ENCODE data around the gene CCDC188.
A peak's percentile ranks its signal among the peaks of the same experiment; 100 is the strongest.

CCDC188 gene

DNA sequence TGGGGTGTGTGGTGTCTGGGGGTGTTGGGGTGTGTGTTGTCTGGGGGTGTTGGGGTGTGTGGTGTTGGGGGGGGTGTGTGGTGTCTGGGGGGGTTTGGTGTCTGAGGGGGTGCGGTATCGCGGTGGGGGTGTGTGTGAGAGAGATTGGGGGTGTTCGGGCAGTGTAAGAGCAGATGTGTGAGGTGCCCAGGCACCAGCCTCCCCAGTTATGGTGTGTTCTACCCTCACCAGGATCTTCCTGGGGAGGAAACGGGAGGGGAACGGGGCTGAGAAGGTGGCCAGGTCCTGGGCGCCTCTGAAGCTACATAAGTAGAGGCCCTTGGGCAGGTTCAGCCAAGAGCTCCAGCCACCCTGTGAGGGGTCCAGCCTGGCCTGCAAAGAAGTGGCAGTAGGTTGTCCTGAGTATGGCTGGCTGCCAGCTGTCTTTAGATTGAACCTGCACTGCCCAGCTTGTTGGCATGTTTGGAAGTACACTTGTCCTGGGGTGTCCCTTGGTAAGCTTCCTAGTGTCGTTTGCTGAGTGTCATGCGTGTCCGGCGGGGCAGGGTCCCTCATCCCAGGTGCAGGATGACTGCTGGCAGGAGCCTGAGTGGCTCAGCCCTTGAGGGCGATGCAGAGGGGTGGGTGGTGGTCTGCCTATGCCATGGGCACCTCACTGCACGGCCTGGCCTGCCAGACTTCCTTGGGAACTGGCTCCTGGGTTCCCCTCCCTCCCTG, 27.3 kb downstream of the CCDC188 start:
- no peak for DNase-seq (ENCODE audit: extremely low read depth in 1 of 2, low read depth in 1 of 2)

DNA sequence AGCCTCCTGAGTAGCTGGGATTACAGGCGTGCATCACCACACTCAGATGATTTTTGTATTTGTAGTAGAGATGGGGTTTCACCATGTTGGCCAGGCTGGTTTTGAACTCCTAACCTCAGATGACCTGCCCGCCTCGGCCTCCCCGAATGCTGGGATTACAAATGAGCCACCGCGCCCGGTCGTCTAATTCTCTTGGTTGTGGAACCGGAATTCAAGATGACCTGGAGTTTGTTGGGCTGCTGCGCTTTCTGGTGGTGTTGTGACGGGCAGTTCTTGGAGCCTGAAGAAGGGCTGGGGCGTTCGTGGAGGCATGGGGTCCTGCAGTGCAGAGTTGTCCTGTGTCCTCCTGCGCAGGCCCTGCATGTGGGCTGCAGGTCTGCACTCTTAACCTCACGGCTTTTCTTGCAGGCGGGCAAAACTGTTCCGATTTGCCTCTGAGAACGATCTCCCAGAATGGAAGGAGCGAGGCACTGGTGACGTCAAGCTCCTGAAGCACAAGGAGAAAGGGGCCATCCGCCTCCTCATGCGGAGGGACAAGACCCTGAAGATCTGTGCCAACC, 28.9 kb downstream of the CCDC188 start:
- no peak for DNase-seq (ENCODE audit: extremely low read depth in 1 of 2, low read depth in 1 of 2)

DNA sequence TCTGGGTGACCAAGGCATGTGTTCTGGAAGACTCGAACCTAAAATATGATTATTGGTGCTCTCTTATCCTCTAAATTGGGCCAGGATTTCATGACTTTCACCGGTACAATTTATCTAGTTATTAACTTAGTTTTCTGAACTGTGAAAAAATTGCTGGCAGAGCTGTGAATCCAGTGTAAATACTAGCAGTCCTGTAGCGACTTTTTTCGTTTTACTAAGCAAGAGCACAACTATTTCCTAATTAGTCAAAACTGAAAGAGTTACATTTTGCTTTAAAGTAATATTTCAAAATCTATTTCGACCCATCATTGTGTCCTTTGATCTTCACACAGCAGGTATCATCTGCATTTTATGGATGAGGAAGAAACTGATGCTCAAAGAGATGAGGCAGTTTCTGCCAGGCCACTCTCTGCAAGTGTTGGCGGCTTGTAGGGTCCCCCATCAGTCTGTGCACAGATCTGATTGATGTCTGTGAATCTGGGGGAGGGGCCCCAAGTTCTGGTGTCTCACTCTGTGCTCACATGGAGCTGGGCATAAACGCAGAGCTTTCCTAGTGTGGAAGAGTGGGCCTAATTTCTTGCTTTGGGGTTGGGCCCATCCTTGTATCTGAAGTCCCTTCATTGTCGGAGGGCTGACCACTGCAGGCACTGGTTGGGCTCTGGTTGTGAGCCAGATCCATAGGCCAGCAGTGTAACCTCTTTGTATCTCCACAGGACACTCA, 32.4 kb downstream of the CCDC188 start:
- DNase-seq (ENCODE audit: extremely low read depth in 1 of 2, low read depth in 1 of 2), result no peak

DNA sequence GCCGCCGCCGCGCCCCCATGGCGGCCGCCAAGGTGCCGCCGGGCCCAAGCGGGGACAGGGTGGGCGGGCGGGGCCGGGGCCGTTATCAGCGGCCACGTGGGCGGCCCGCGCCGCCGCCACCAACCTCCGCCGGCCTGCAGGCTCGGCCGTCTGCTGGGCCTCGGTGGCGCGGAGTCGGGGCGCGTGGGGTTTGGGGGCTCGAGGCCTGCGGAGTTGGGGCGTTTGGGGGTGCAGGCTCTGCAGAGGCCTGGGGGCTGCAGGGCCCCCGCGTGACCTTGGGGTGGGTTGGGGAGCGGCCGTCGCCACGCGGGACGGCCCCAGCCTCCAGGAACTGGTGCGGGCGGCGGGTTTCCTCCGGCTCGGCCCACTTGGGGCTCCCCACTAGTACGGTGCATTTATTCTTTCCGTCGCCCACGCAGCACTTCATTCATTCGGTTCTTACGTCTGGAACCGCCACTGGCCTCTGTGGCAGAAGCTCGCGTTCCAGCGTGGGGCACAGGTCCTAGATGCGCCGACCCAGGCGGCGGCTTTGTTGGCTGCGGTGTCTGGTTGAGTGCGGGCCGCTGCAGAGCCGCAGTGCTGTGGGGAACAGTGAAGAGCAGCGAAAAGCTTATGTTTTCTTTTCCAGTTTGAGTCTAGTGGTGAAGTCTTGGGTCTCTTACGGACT, 33.1 kb downstream of the CCDC188 start:
- peak; percentile 61 to 80 for DNase-seq (ENCODE audit: extremely low read depth in 1 of 2, low read depth in 1 of 2)

DNA sequence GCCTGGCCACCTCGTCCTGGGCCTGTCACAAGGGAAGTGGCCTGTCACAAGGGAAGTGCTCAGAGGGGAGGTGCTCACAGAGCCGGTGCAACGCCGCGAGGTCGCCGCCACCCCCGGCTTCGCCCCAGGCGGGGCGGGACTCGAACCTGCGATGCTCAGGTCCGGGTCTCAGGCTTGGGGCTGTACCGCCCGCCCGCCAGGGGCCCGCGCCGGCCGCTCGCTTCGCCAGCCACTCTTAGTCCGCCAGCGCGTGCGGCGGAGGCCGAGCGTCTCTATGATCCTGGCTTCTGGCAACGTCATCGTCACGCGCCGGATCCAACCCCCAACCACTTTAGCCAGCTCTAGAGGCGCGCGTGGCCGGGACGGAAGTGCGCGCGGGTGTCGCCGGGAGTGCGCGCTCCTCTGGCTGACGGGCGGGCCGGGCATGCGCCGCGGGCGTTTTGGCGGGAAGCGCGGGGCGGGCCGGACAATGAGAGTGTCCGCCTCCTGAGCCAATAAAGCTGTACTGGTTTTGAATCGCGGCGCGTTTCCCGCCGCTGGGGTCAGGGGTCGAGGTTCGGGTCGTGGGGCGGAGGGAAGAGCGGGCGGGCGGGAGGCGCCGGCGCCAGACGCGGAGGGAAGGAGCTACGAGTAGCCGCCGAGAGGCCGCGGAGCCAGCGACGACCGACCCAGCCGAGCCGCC, 33.8 kb downstream of the CCDC188 start, which contains the start of gene TRMT2A:
TRMT2A (minus strand) TSS at position 276 of the 682 bp plus-strand sequence. CDS start 320 bp downstream, outside the sequence.
- peak; percentile 95 to 97 for DNase-seq (ENCODE audit: extremely low read depth in 1 of 2, low read depth in 1 of 2)

- no peak for DNase-seq (ENCODE audit: extremely low read depth in 1 of 2, low read depth in 1 of 2)
Observed at GRCh38 chr22:20116376-20116950, 34.4 kb downstream of the CCDC188 start.

- no peak for DNase-seq (ENCODE audit: extremely low read depth in 1 of 2, low read depth in 1 of 2)
Observed at GRCh38 chr22:20115691-20116375, 35.0 kb downstream of the CCDC188 start, which contains the start of gene RANBP1. TSS of gene RANBP1 (plus strand) at chr22:20116104. CDS start at chr22:20116185, 81 bp downstream.

DNA sequence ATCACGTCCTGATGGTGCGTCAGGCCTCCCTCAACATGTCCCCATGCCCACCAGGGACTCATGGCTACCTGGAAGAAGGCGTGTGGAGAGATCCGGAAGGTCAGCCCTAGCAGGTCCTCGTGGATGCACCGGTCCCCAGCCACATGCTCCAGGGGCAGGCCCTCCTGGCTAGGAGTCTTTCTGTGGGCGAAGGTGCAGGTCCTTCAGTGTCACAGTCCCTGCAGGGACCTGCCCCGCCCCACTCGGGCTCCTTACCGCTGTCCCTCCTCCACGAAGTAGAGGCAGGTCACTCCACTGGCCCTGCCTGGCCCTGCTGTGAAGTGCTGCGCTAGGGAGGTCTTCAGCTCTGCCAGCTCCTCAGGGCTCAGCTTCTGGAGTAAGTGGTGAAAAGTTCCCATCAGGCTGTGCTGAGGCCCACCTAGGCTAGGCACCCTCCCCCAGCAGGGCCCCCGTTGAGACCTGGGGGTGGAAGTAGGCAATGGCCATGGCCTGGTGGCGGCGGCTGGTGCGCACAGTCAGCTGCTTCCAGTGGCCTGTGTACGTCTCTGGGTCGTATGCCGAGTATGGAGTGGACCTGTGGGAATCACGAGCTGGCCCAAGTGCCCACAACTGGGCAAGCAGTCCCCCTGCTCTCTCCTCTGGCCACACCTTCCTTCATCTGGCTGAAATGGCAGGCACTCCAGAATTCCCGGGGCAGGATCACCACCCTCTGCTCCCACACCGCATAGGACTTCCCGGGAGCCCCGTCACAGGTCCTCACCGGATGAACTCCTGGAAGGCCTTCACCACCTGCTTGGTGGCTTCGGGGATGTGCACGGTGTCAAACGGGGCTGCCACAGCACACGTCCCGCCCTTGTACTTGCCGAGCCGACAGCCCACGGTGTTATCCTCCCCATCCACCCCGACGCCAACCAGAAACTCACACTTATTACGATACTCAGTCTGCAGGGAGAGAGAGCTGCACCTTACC, 36.1 kb downstream of the CCDC188 start:
- no peak for DNase-seq (ENCODE audit: extremely low read depth in 1 of 2, low read depth in 1 of 2)

GRCh38 chr22:20113551-20114310, 37.1 kb downstream of the CCDC188 start:
- DNase-seq (ENCODE audit: extremely low read depth in 1 of 2, low read depth in 1 of 2), result no peak

DNA sequence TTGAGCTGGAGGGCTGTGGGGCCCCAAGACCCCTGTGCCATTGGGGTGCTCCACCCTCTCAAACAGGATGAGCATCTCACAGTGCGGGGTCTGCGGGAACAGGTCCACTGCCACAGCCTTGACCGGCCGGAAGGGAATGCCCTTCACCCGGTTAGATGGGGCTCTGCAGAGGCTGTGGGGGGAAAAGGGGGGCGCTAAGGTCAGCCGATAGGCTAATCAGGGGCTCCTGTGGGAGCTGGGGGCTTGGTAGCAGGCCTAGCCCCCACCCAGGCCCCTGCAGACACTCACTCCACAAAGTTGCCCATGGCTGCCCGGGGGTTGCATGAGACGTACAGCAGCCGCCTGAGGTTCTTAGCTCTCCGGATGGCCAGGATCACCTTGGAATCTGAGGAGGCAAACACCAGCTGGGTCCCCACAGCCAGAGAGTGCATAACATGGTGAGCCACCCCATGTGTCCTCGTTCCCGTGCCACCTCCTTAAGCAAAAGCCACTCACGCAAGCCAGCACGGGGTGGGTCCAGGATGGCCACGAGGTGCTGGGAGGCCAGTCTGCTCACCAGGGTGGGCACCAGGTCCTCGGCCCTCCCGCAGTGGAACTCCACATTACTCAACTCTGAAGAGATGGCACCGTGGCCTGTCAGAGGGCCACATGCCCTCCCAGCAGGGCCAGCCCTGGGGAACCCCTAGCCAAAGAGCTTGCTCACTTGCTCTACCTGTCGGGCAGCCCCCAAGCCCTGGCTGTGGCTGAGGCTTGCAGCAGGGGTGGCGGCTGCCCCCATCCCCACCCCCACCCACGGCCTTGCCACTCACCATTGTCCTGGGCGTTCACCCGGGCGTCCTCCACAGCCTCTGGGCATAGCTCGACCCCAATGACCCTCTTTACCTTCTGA, 38.0 kb downstream of the CCDC188 start:
- DNase-seq (ENCODE audit: extremely low read depth in 1 of 2, low read depth in 1 of 2), result no peak

DNA sequence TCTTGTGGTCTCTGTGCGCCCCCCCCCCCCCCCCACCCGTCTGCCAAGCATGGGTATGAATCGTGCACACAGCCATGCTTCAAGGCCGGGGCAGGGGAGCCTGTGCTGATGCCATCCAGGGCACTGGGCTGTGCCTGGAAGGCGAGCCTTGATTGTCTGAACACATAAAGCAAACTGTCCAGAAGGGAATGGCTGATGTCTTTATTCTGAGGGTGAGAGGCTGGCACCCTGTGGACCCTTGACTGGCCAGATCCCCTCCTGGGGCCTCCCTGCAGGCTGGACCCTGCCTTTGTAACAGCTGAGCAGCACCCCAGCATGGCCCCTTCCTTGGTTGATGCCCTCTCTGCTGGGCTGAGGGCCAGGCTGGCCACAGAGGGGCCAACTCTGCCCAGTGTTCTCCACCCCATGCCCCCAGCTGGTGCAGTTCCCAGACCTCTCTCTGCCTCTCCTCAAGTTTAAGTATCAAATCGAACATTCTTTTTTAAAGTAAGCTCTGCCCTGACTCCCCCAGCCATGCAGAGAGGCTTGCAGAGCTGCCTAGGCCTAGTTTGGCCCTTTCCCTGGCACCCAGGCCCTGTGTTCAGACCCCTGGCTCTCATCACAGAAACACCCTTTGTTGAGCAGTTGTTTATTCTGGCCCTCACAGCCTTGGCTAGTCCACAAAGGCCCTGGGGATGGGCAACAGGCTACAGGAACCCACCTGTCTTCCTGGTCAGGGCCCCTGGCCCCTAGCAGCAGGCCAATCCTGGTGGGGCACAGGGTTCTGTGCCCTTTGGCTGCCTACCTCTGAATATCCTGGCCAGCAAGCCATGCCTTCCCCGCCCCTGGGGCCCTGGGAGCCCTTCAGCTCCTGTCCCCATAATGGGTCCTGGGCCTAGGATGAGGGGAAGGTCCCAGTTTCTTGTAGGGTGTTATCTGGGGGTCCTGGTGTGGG, 38.9 kb downstream of the CCDC188 start:
- no peak for DNase-seq (ENCODE audit: extremely low read depth in 1 of 2, low read depth in 1 of 2)

- DNase-seq (ENCODE audit: extremely low read depth in 1 of 2, low read depth in 1 of 2), result peak in 1 of 2 donors; percentile 41
Observed at GRCh38 chr22:20111045-20111688, 39.7 kb downstream of the CCDC188 start.

- no peak for DNase-seq (ENCODE audit: extremely low read depth in 1 of 2, low read depth in 1 of 2)
Observed at GRCh38 chr22:20110359-20110985, 40.4 kb downstream of the CCDC188 start.

- DNase-seq (ENCODE audit: extremely low read depth in 1 of 2, low read depth in 1 of 2), result no peak
Observed at GRCh38 chr22:20109411-20110358, 41.2 kb downstream of the CCDC188 start.

Measured in stimulated activated CD8-positive, alpha-beta memory T cell treated with anti-CD3 and anti-CD28 coated beads, Interleukin-7, amount 100 ng/mL, for 48 hours (primary cell).